ENCODE measurements around the gene USP20.

Gene USP20

GRCh38 chr9:129895376-129896268 is 60.4 kb downstream of the USP20 start:
- no peak for TF ChIP-seq CTCF (IDR thresholded peaks at IDR 0.05; ENCODE audit: low read depth, low read length)
- no peak overlapping the region for H3K4me3 ChIP-seq (ENCODE audit: low read depth, low read length)

GRCh38 chr9:129897263-129897662 is 62.0 kb downstream of the USP20 start:
- H3K4me3 ChIP-seq (ENCODE audit: low read depth, low read length): no peak overlapping the region
- no peak for TF ChIP-seq CTCF (IDR thresholded peaks at IDR 0.05; ENCODE audit: low read depth, low read length)

GRCh38 chr9:129898185-129898584 is 62.9 kb downstream of the USP20 start:
- no peak overlapping the region for H3K4me3 ChIP-seq (ENCODE audit: low read depth, low read length)

GRCh38 chr9:129899620-129900019 is 64.4 kb downstream of the USP20 start:
- H3K4me3 ChIP-seq (ENCODE audit: low read depth, low read length): no peak overlapping the region
- no peak for TF ChIP-seq CTCF (IDR thresholded peaks at IDR 0.05; ENCODE audit: low read depth, low read length)

More at GRCh38 chr9:129898185-129898584, 62.9 kb downstream of the USP20 start:
- TF ChIP-seq CTCF (IDR thresholded peaks at IDR 0.05; ENCODE audit: low read depth, low read length): no peak

- no peak for TF ChIP-seq CTCF (IDR thresholded peaks at IDR 0.05; ENCODE audit: low read depth, low read length)
Measured at GRCh38 chr9:129900263-129901027, 65.2 kb downstream of the USP20 start.

GRCh38 chr9:129901993-129902739 is 66.9 kb downstream of the USP20 start:
- H3K4me3 ChIP-seq (ENCODE audit: low read depth, low read length): no peak overlapping the region
- no peak for TF ChIP-seq CTCF (IDR thresholded peaks at IDR 0.05; ENCODE audit: low read depth, low read length)

More at GRCh38 chr9:129900263-129901027, 65.2 kb downstream of the USP20 start:
- H3K4me3 ChIP-seq (ENCODE audit: low read depth, low read length): no peak overlapping the region
